Kidney (tissue), 22 donors: ENCODE results near the gene DNAI7. TPM values are rescaled to one million over a fixed set of nuclear protein-coding genes. Genes with fewer than 3 reads are reported as not detected.

Source experiments
- DNase-seq, 5 donors: peaks; one replicate each; pipeline ENCODE4 v3.0.0-alpha.2; 2013 to 2020
- FAIRE-seq: peaks from 2 replicates; lab custom pipeline; 2012; peaks lifted over from hg19 to GRCh38; lab: Jason Lieb, UNC
- H3K27ac ChIP-seq, 2 donors: one replicate each; pipeline ENCODE4 v1.7.0; 2013; ENCODE audit warnings: low read depth in 2 of 2, low read length in 2 of 2, inconsistent platforms in 1 of 2
- H3K27me3 ChIP-seq: one replicate; pipeline ENCODE4 v1.7.1; 2013; ENCODE audit warnings: low read length, inconsistent platforms; ENCODE audit not compliant: control insufficient read depth, insufficient read depth
- H3K36me3 ChIP-seq, 3 donors: one replicate each; pipeline versions ENCODE4 v1.7.0 to v1.7.1; 2013; ENCODE audit warnings: low read length in 3 of 3, control low read depth in 1 of 3, inconsistent platforms in 1 of 3; ENCODE audit not compliant: insufficient read depth in 3 of 3, control insufficient read depth in 2 of 3
- H3K4me1 ChIP-seq, 3 donors: one replicate each; pipeline versions ENCODE4 v1.7.0 to v1.7.1; 2013; ENCODE audit warnings: low read length in 3 of 3, inconsistent platforms in 1 of 3, low read depth in 1 of 3; ENCODE audit not compliant: control insufficient read depth in 2 of 3, insufficient read depth in 2 of 3
- H3K4me3 ChIP-seq, 3 donors: one replicate each; pipeline versions ENCODE4 v1.7.0 to v1.8.1; 2013; ENCODE audit warnings: low read length in 3 of 3, control low read depth in 1 of 3, inconsistent platforms in 1 of 3
- H3K9ac ChIP-seq, 3 donors: one replicate each; pipeline versions ENCODE4 v1.7.0 to v1.7.1; 2013; ENCODE audit warnings: low read length in 3 of 3, control low read depth in 1 of 3, inconsistent platforms in 1 of 3
- H3K9me3 ChIP-seq, 3 donors: one replicate each; pipeline versions ENCODE4 v1.7.0 to v1.7.1; 2013; ENCODE audit warnings: low read length in 3 of 3, control low read depth in 1 of 3, inconsistent platforms in 1 of 3; ENCODE audit not compliant: control insufficient read depth in 2 of 3, insufficient read depth in 1 of 3
- CTCF ChIP-seq: IDR thresholded peaks from 3 replicates; pipeline ENCODE4 v1.5.1; 2012; ENCODE audit warnings: mild to moderate bottlenecking, moderate library complexity, borderline replicate concordance; ENCODE audit not compliant: insufficient read depth; ENCODE audit errors: extremely low read depth
- intact Hi-C: fragments of 100-400 bp; cut with DNase I; formaldehyde crosslinking; loops from one replicate; pipeline ENCODE4 v1.11.1; 2022
- long read RNA-seq, 10 donors: library from polyadenylated mRNA in 1 of 10; unstranded in 1 of 10; transcript quantifications; one replicate each; pipeline ENCODE4 v2.0.0 and lab custom pipeline, GENCODE V29; 2021 to 2026
- polyA plus RNA-seq: library from polyadenylated mRNA; stranded (reverse); fragments of 350-450 nt; fragmentation: Illumina TruSeq; extraction: RNeasy Lipid Tissue Mini Kit (QIAGEN cat#74804); gene quantifications from one replicate; pipeline ENCODE4 v1.2.3, GENCODE V29; 2014; ENCODE audit warnings: low read depth, low replicate concordance; ENCODE audit not compliant: insufficient read depth
- total RNA-seq: library from RNA; stranded (reverse); fragmentation: NEBNext Ultra II Directional; extraction: Animal tissue kit (Norgen Biotek cat#: 25700); gene quantifications from one replicate; pipeline ENCODE4 v1.2.1, GENCODE V29; 2021
- donor health status: control.
- donor health status: control.
- donor health status: control.
- donor health status: control.
- donor health status: control.
- donor health status: DM: yes; HTN: yes; CAD: no.
- donor health status: Normal renal cell carcinoma (clear cell type).

Gene DNAI7
- total RNA-seq (5.3 TPM), polyA plus RNA-seq (3.0 TPM)
- long read RNA-seq, donor 1 = 0 reads
- long read RNA-seq, donor 2 = 0 reads
- long read RNA-seq, donor 3 = 0 reads
- long read RNA-seq, donor 4, partial matches to known transcripts = 19 of 35 reads
- long read RNA-seq, donor 4, other reads (novel, unspliced or antisense) = 16 of 35 reads
- long read RNA-seq, donor 5 = 0 reads
- long read RNA-seq, donor 6 = 0 reads
- long read RNA-seq, donor 7, partial matches to known transcripts = 0 of 1 reads
- long read RNA-seq, donor 7, other reads (novel, unspliced or antisense) = 0 of 1 reads
- long read RNA-seq, donor 8 = 0 reads
- long read RNA-seq, donor 9 = 0 reads
- long read RNA-seq, donor 10, partial matches to known transcripts = 0 of 1 reads
- long read RNA-seq, donor 10, other reads (novel, unspliced or antisense) = 0 of 1 reads

GRCh38 chr12:25195056-25195971 is at the start of gene DNAI7, which contains the start of gene ETFRF1:
TSS of gene DNAI7 (minus strand) at chr12:25195160. CDS start at chr12:25195078, 82 bp downstream.
TSS of gene ETFRF1 (plus strand) at chr12:25195237. CDS start at chr12:25203957, 8,720 bp downstream.
- H3K9me3 ChIP-seq = no peaks in the 10 kb centered on the region
- TF ChIP-seq CTCF = no peak
- H3K4me1 ChIP-seq = peaks cover 0 to 12% (median 4%) of the 10 kb centered on the region in 3 donors
- DNase-seq (peak; percentile 98 to 99 (median 99)), FAIRE-seq (no peak)
- H3K27me3 ChIP-seq = no peaks in the 10 kb centered on the region
- peak within 1 kb of the TSS; percentile 96 to 99 (median 97) for H3K9ac ChIP-seq
- intact Hi-C loops = no loop called here
- peak within 1 kb of the TSS; percentile 96 to 98 for H3K27ac ChIP-seq
- H3K36me3 ChIP-seq = no peaks in the 10 kb centered on the region
- peak within 1 kb of the TSS; percentile 83 to 97 (median 96) for H3K4me3 ChIP-seq

GRCh38 chr12:25243680-25243990 is 48.7 kb upstream of the DNAI7 start:
- H3K9ac ChIP-seq = no peak overlapping the region
- no peak overlapping the region for H3K4me3 ChIP-seq
- no peak for DNase-seq
- intact Hi-C loops = no loop called here
- peaks cover 0 to 6% (median 4%) of the 10 kb centered on the region in 3 donors for H3K36me3 ChIP-seq
- H3K27me3 ChIP-seq = no peaks in the 10 kb centered on the region
- no peak overlapping the region for H3K27ac ChIP-seq
- no peak for FAIRE-seq
- no peaks in the 10 kb centered on the region for H3K9me3 ChIP-seq
- peaks cover 0 to 4% (median 0%) of the 10 kb centered on the region in 3 donors for H3K4me1 ChIP-seq
- TF ChIP-seq CTCF = no peak

GRCh38 chr12:25242981-25243679 is 48.2 kb upstream of the DNAI7 start:
- Histone ChIP-seq H3K4me1 (peaks cover 0 to 4% (median 0%) of the 10 kb centered on the region in 3 donors), H3K27me3 (no peaks in the 10 kb centered on the region), H3K9ac (no peak overlapping the region), H3K36me3 (peaks cover 0 to 6% (median 4%) of the 10 kb centered on the region in 3 donors), H3K9me3 (no peaks in the 10 kb centered on the region), H3K27ac (no peak overlapping the region), H3K4me3 (no peak overlapping the region)
- TF ChIP-seq CTCF = no peak
- intact Hi-C loops = no loop called here
- FAIRE-seq (no peak), DNase-seq (no peak)
